RWPE2 (cell line): ENCODE results near the gene RABEPK.

Source experiments
- ATAC-seq: fragments of 200-7000 bp; cut with Tn5 transposase; 3 replicates; pipeline ENCODE4 v1.9.1; 2021; ENCODE audit warnings: low read depth
- DNase-seq: peaks from one replicate; pipeline ENCODE4 v3.0.0-alpha.2; 2020; ENCODE audit warnings: low spot score
- H3K27ac ChIP-seq: fragments of 450-650 bp; 2 replicates; pipeline ENCODE4 v1.5.1; 2017; ENCODE audit warnings: mild to moderate bottlenecking; ENCODE audit not compliant: poor library complexity, severe bottlenecking
- H3K27me3 ChIP-seq: fragments of 250-450 bp; sonication (Bioruptor Pico); 2 replicates; pipeline ENCODE4 v1.5.1; 2021; ENCODE audit warnings: mild to moderate bottlenecking, moderate library complexity; ENCODE audit not compliant: insufficient read depth, poor library complexity, severe bottlenecking
- H3K36me3 ChIP-seq: fragments of 250-450 bp; sonication (Bioruptor Pico); 2 replicates; pipeline ENCODE4 v1.5.1; 2020; ENCODE audit warnings: low read depth, mild to moderate bottlenecking, moderate library complexity
- H3K4me1 ChIP-seq: fragments of 250-450 bp; sonication (Bioruptor Pico); 2 replicates; pipeline ENCODE4 v1.5.1; 2021; ENCODE audit warnings: mild to moderate bottlenecking, moderate library complexity; ENCODE audit not compliant: insufficient read depth, poor library complexity, severe bottlenecking
- H3K4me3 ChIP-seq: fragments of 250-450 bp; sonication (Bioruptor Pico); 2 replicates; pipeline ENCODE4 v1.5.1; 2021; ENCODE audit warnings: mild to moderate bottlenecking, moderate library complexity; ENCODE audit not compliant: severe bottlenecking
- H3K9me3 ChIP-seq: fragments of 250-450 bp; sonication (Bioruptor Pico); 2 replicates; pipeline ENCODE4 v1.5.1; 2021; ENCODE audit warnings: mild to moderate bottlenecking, moderate library complexity; ENCODE audit not compliant: severe bottlenecking
- TF ChIP-seq, protein P1 (sequence below): fragments of 450-650 bp; IDR thresholded peaks from one replicate; pipeline ENCODE4 v1.5.1; 2017; ENCODE audit warnings: mild to moderate bottlenecking, moderate library complexity; ENCODE audit not compliant: poor library complexity, severe bottlenecking

The RABEPK gene, protein sequence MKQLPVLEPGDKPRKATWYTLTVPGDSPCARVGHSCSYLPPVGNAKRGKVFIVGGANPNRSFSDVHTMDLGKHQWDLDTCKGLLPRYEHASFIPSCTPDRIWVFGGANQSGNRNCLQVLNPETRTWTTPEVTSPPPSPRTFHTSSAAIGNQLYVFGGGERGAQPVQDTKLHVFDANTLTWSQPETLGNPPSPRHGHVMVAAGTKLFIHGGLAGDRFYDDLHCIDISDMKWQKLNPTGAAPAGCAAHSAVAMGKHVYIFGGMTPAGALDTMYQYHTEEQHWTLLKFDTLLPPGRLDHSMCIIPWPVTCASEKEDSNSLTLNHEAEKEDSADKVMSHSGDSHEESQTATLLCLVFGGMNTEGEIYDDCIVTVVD

DNA sequence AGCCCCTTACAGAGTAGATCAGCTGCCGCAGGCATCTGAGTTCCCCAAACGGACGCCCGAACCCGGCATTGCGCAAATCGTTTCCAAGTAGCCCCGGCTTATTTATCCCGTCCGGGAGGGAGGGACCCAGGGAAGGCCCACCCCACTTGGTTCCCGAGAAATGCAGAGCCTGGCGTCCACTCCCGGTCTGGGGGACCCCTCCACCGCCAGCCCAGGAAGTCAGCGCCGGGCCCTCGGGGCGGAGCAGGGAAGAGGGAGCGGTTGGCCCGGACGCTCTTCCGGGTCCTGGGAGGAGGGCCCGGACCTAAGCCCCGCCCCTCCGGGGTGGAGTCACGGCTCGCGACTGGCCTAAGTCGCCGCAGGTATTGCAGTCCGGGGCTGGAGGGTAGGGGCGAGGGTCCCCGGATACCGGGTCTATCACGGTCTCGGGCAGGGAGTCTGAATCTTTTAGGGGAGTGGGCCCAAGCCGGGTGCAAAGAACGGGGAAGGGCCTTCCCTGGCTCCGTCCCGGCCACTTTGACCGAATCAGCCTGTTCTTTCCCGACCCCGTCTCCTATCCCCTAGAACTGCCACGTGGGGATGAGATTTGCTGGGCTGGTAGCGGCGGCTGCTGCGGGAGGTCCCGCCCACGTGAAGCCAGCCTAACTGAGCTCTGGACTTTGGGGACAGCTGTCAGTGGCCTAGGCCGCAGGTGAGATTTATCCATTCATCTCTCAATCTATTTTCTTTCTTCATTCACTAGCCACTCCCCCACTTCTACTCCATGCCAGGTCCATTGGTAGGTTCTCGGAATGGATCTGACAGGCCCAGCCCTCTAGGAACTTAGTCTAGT lies at the start of gene RABEPK:
Gene RABEPK, plus strand, starts transcription at position 327 of the 832 bp plus-strand sequence. CDS start 2,472 bp downstream, outside the sequence.
- Histone ChIP-seq H3K4me1 (no peaks in the 10 kb centered on the region), H3K27ac (peak within 1 kb of the TSS; percentile 51), H3K9me3 (no peaks in the 10 kb centered on the region), H3K4me3 (peak within 1 kb of the TSS; percentile 58), H3K36me3 (peaks cover 13% of the 10 kb centered on the region), H3K27me3 (no peaks in the 10 kb centered on the region)
- TF ChIP-seq, protein P1, sequence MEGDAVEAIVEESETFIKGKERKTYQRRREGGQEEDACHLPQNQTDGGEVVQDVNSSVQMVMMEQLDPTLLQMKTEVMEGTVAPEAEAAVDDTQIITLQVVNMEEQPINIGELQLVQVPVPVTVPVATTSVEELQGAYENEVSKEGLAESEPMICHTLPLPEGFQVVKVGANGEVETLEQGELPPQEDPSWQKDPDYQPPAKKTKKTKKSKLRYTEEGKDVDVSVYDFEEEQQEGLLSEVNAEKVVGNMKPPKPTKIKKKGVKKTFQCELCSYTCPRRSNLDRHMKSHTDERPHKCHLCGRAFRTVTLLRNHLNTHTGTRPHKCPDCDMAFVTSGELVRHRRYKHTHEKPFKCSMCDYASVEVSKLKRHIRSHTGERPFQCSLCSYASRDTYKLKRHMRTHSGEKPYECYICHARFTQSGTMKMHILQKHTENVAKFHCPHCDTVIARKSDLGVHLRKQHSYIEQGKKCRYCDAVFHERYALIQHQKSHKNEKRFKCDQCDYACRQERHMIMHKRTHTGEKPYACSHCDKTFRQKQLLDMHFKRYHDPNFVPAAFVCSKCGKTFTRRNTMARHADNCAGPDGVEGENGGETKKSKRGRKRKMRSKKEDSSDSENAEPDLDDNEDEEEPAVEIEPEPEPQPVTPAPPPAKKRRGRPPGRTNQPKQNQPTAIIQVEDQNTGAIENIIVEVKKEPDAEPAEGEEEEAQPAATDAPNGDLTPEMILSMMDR = no peak
- ATAC-seq = peak; percentile 97
- peak; percentile 87 for DNase-seq

GRCh38 chr9:125151730-125152129 lies 48.6 kb upstream of the RABEPK start:
- TF ChIP-seq, protein P1 = no peak
- Histone ChIP-seq H3K4me3 (no peak overlapping the region), H3K27me3 (no peaks in the 10 kb centered on the region), H3K4me1 (no peaks in the 10 kb centered on the region), H3K27ac (no peak overlapping the region), H3K9me3 (no peaks in the 10 kb centered on the region), H3K36me3 (peaks cover 50% of the 10 kb centered on the region)
- no peak for ATAC-seq
- DNase-seq = no peak

DNA sequence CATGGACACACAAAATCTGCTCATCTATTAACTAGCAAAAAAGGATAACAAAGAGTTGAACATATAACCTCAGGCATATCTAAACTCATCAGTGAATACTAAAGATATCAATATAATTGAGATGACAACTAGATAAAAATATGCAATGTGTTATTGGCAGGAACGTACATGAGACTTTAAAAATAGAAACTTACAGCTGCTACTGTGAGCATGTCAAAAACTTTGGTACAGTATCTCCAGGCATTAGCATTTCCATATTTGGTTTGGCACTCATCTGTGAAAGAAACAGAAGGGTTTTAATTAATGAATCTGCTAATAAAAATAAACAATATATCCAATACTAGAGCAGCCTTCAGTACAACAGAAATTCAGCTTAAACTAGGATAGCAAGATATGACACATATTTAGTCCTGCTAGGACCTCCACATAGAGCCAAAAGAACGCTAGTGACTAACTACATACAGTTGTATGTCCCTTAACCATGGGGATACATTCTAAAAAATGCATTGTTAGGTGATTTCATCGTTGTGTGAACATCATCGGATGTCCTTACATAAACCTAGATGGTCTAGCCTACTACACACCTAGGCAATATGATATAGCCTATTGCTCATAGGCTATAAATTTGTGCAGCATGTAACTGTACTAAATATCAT lies 46.5 kb upstream of the RABEPK start:
- DNase-seq (no peak), ATAC-seq (no peak)
- Histone ChIP-seq H3K4me3 (no peak overlapping the region), H3K27ac (no peak overlapping the region), H3K36me3 (peaks cover 53% of the 10 kb centered on the region), H3K27me3 (no peaks in the 10 kb centered on the region), H3K9me3 (no peaks in the 10 kb centered on the region), H3K4me1 (no peaks in the 10 kb centered on the region)
- TF ChIP-seq, protein P1 = no peak

DNA sequence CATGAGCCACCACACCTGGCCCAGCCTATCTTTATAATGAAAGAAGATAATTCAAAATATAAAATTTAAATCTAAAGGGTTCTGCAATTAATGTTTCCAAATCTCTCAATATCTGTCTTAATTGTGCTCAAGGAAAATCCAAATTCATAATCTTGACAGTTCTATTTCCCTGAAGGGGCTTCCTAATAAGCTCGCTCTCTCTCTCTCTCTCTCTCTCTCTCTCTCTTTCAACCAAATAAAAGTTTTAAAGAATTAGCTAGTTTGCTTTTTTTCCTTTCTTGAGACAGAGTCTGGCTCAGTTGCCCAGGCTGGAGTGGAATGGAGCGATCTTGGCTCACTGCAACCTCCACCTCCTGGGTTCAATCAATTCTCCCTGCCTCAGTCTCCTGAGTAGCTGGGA lies 43.8 kb upstream of the RABEPK start:
- TF ChIP-seq, protein P1 = no peak
- Histone ChIP-seq H3K9me3 (no peaks in the 10 kb centered on the region), H3K4me1 (peaks cover 2% of the 10 kb centered on the region), H3K27me3 (no peaks in the 10 kb centered on the region), H3K36me3 (peaks cover 47% of the 10 kb centered on the region), H3K4me3 (no peak overlapping the region), H3K27ac (no peak overlapping the region)
- no peak for DNase-seq
- no peak for ATAC-seq
